ENCODE results near the gene SPINT1.

SPINT1 gene

GRCh38 chr15:40893019-40893670, 49.3 kb downstream of the SPINT1 start:
- DNase-seq (ENCODE audit: low read depth), result no peak

GRCh38 chr15:40893733-40894680, 50.2 kb downstream of the SPINT1 start, which contains the start of gene VPS18:
Gene VPS18, plus strand, starts transcription at chr15:40894450. Its CDS starts 319 bp downstream, at chr15:40894769.
- peak; percentile 98 for DNase-seq (ENCODE audit: low read depth)

GRCh38 chr15:40894681-40895448, 51.0 kb downstream of the SPINT1 start:
- DNase-seq (ENCODE audit: low read depth), result peak; percentile 52

GRCh38 chr15:40899536-40900207, 55.8 kb downstream of the SPINT1 start:
- DNase-seq (ENCODE audit: low read depth), result no peak

DNA sequence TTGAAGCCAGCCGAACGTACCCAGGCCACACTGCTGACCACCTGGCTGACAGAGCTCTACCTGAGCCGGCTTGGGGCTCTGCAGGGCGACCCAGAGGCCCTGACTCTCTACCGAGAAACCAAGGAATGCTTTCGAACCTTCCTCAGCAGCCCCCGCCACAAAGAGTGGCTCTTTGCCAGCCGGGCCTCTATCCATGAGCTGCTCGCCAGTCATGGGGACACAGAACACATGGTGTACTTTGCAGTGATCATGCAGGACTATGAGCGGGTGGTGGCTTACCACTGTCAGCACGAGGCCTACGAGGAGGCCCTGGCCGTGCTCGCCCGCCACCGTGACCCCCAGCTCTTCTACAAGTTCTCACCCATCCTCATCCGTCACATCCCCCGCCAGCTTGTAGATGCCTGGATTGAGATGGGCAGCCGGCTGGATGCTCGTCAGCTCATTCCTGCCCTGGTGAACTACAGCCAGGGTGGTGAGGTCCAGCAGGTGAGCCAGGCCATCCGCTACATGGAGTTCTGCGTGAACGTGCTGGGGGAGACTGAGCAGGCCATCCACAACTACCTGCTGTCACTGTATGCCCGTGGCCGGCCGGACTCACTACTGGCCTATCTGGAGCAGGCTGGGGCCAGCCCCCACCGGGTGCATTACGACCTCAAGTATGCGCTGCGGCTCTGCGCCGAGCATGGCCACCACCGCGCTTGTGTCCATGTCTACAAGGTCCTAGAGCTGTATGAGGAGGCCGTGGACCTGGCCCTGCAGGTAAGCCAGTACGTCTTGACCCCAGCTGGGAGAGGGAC, 56.6 kb downstream of the SPINT1 start:
- no peak for DNase-seq (ENCODE audit: low read depth)

DNA sequence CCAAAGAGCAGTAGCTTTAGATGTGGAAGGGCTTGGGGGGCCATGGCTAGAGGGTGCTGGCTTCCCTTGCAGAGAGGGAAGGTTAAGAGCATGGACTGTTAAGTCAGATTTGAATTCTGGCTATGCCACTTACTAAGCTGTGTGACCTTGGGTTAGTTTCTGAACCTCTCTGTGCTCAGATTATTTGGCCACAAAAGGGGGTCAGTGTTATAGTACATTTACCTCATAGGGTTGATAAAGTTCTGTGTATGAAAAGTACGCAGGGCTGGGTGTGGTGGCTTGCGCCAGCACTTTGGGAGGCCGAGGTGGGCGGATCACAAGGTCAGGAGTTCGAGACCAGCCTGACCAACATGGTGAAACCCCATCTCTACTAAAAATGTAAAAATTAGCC, 57.2 kb downstream of the SPINT1 start:
- no peak for DNase-seq (ENCODE audit: low read depth)

DNA sequence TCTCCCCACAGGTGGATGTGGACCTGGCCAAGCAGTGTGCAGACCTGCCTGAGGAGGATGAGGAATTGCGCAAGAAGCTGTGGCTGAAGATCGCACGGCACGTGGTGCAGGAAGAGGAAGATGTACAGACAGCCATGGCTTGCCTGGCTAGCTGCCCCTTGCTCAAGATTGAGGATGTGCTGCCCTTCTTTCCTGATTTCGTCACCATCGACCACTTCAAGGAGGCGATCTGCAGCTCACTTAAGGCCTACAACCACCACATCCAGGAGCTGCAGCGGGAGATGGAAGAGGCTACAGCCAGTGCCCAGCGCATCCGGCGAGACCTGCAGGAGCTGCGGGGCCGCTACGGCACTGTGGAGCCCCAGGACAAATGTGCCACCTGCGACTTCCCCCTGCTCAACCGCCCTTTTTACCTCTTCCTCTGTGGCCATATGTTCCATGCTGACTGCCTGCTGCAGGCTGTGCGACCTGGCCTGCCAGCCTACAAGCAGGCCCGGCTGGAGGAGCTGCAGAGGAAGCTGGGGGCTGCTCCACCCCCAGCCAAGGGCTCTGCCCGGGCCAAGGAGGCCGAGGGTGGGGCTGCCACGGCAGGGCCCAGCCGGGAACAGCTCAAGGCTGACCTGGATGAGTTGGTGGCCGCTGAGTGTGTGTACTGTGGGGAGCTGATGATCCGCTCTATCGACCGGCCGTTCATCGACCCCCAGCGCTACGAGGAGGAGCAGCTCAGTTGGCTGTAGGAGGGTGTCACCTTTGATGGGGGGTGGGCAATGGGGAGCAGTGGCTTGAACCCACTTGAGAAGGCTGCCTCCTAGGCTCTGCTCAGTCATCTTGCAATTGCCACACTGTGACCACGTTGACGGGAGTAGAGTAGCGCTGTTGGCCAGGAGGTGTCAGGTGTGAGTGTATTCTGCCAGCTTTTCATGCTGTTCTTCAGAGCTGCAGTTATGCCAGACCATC, 59.0 kb downstream of the SPINT1 start:
- no peak for DNase-seq (ENCODE audit: low read depth)

DNA sequence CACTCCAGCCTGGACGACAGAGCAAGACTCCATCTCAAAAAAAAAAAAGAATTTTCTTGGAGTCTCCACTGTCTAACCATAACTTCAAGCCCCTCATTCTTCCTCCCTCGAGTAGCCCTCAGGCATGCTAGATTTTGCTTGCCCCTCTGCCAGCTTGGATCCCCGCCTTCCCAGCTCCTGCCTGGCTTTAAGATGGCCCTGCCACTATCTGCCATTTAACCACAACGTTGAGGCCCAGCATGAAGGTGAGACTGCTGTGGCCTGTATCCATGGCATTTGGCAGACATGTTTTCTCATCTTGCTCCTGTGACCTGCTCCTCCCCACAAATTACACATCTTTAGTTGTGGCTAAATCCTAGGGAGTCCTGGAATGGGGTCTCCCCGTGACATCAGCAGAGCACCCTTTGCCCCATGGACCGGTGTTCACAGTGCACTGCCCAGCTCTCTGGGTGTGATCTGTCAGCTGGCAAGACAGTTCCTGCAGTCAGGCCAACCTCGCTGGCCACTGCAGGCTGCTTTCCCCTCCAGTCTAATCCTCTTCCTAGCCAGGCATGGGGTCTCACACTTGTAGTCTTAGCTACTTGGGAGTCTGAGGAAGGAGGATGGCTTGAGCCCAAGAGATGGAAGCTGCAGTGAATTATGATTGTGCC, 60.8 kb downstream of the SPINT1 start:
- DNase-seq (ENCODE audit: low read depth), result no peak

DNA sequence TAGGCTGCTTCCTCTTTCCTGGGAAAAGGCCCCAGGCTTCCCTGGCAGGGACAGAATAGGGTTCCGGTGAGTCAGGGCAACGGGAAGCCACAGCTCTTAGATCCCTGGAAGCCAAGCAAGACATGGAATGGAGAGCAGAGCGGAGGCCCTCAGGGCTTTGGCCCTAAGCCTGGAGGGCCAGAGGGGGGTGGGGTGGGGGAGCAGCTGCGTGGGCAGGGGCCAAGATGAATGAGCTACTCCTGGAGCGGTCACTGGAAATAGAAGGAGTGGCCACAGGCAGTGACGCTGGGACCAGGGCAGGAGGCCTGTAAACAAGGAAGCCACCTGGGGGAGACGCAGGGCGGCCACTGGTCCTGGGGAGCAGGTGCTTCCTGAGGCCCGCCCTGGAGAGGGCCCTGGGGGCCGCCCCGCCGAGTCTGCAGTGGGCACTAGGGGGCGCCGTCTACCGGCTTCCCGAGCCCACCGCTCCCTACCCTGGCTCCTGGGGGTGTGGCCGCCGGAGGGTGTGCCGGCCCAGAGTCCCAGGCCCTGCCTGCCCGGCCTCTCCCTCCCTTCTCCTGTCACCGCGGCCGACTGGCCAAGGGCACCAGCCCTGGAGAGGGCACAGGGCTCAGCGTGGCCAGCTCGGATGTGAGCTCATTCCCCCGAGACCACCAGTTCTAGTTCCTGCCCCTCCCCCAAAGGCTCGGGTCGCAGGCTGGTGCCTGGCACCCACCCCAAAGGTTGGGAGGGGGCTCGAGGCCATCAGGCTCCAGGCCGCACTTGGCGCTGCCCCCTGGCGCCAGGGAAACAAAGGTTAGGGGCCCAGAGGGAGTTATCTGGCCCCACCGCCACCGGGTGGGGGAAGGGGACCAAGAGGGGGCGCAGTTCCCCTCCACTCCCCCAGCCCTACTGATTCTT, 62.5 kb downstream of the SPINT1 start:
- peak; percentile 86 for DNase-seq (ENCODE audit: low read depth)

DNA sequence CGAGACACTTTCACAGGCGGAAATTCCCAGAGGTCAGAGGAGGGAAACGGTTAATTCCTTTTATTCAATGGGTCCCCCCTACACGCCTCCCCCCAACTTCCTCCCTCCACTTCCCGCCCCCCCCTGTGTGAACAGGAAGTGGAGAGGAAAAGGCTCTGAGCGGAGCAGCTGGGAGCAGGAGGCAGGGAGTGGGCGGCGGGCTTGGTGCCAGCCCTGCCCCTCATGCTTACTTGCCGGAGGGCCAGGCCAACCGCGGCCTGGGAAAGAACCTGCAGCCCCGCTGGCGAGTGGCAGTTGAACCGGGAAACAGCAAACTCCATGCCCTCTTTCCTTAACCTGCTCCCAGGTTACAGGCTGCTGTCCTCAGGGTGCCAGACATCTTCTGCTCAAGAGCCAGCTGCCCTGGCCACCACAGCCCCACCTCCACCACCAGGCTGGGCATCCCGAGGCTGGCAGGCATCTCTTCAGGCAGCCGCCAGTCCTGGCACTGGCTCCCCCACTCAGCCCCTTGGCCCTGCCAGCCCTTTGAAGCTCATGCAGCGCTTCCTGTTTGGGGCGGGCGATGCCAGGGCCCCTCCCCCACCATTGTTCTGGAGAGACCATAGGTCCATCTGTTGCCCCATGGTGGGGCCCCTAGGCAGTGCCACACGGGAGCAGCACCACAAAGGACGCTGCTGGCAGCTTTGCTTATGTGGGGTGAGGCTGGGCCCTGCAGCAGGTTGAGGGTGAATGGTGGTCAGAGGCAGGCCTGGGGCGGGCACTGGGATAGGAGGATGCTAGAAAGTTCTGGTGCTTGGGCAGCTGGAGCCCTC, 63.3 kb downstream of the SPINT1 start:
- peak; percentile 43 for DNase-seq (ENCODE audit: low read depth)

All from activated T-cell treated with anti-CD3 and anti-CD28 coated beads for 48 hours (primary cell).